ENCODE results near the gene ASB3.
"Not testable (repeated sequence)": the region's sequence is repeated elsewhere in the genome, so short reads cannot be mapped to it uniquely, and the experiment has no call there.

The ASB3 gene

GRCh38 chr2:53740170-53740569 is 46.6 kb downstream of the ASB3 start:
- Mint-ChIP-seq H3K36me3 (ENCODE audit: low read depth) (peaks cover 36% of the 10 kb centered on the region), H3K27ac (no peak overlapping the region)

GRCh38 chr2:53739032-53739431 is 47.7 kb downstream of the ASB3 start:
- H3K27me3 Mint-ChIP-seq, result no peaks in the 10 kb centered on the region
- intact Hi-C loops (cut with micrococcal nuclease), result no loop called here
- H3K36me3 Mint-ChIP-seq (ENCODE audit: low read depth), result peaks cover 46% of the 10 kb centered on the region
- H3K27ac Mint-ChIP-seq, result no peak overlapping the region
- no peaks in the 10 kb centered on the region for H3K4me1 Mint-ChIP-seq (ENCODE audit: low read depth)
- no peaks in the 10 kb centered on the region for H3K9me3 Mint-ChIP-seq
- H3K4me3 Mint-ChIP-seq, result no peak overlapping the region

More at GRCh38 chr2:53740170-53740569, 46.6 kb downstream of the ASB3 start:
- Mint-ChIP-seq H3K27me3 (no peaks in the 10 kb centered on the region), H3K9me3 (no peaks in the 10 kb centered on the region), H3K4me3 (no peak overlapping the region), H3K4me1 (ENCODE audit: low read depth) (no peaks in the 10 kb centered on the region)
- intact Hi-C loops (cut with micrococcal nuclease), result no loop called here

- intact Hi-C loops (cut with micrococcal nuclease), result no loop called here
- Mint-ChIP-seq H3K4me3 (no peak overlapping the region), H3K4me1 (ENCODE audit: low read depth) (no peaks in the 10 kb centered on the region), H3K27ac (no peak overlapping the region), H3K36me3 (ENCODE audit: low read depth) (peaks cover 42% of the 10 kb centered on the region), H3K27me3 (no peaks in the 10 kb centered on the region), H3K9me3 (no peaks in the 10 kb centered on the region)
Observed at GRCh38 chr2:53737091-53737490, 49.7 kb downstream of the ASB3 start.

DNA sequence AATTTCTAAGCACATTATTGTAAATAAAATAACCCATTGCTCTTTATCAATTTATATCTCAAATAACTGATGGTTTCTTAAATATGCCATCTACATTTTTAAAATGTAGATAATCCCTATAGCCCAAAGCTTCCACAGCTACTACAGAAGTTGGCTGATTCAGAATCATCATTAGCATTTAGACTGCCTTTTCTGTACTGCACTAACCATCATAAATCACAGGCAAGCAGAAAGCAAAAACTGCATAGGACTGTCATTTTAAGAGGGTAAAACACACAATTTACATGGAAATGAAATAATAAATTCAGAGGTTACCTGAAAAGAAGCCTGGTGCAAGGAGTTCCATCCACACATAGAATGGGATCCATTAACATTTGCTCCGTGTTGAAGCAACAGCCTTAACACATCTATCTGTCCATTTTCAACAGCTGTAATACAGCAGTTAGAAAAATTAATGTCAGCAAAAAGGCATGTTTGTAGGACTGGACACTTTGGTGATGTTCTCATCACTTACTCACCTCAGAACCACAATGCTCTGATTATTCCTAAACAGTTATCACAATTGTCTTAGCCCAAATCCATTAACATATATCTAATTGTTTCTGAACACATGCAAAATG is 57.5 kb downstream of the ASB3 start:
- peaks cover 45% of the 10 kb centered on the region for H3K36me3 Mint-ChIP-seq (ENCODE audit: low read depth)
- intact Hi-C loops (cut with micrococcal nuclease), result no loop called here
- H3K4me1 Mint-ChIP-seq (ENCODE audit: low read depth), result no peaks in the 10 kb centered on the region
- H3K27me3 Mint-ChIP-seq, result no peaks in the 10 kb centered on the region
- no peaks in the 10 kb centered on the region for H3K9me3 Mint-ChIP-seq
- H3K4me3 Mint-ChIP-seq, result no peak overlapping the region
- H3K27ac Mint-ChIP-seq, result no peak overlapping the region

- peaks cover 34% of the 10 kb centered on the region for H3K36me3 Mint-ChIP-seq (ENCODE audit: low read depth)
- no peaks in the 10 kb centered on the region for H3K4me1 Mint-ChIP-seq (ENCODE audit: low read depth)
- H3K4me3 Mint-ChIP-seq, result no peak overlapping the region
- H3K27me3 Mint-ChIP-seq, result no peaks in the 10 kb centered on the region
- no peaks in the 10 kb centered on the region for H3K9me3 Mint-ChIP-seq
- intact Hi-C loops (cut with micrococcal nuclease), result no loop called here
- no peak overlapping the region for H3K27ac Mint-ChIP-seq
Observed at GRCh38 chr2:53727921-53728320, 58.8 kb downstream of the ASB3 start.

GRCh38 chr2:53725662-53726061 is 61.1 kb downstream of the ASB3 start:
- H3K27me3 Mint-ChIP-seq, result no peaks in the 10 kb centered on the region
- H3K36me3 Mint-ChIP-seq (ENCODE audit: low read depth), result peaks cover 37% of the 10 kb centered on the region
- intact Hi-C loops (cut with micrococcal nuclease), result no loop called here
- H3K9me3 Mint-ChIP-seq, result no peaks in the 10 kb centered on the region
- H3K27ac Mint-ChIP-seq, result no peak overlapping the region
- no peaks in the 10 kb centered on the region for H3K4me1 Mint-ChIP-seq (ENCODE audit: low read depth)
- H3K4me3 Mint-ChIP-seq, result no peak overlapping the region

DNA sequence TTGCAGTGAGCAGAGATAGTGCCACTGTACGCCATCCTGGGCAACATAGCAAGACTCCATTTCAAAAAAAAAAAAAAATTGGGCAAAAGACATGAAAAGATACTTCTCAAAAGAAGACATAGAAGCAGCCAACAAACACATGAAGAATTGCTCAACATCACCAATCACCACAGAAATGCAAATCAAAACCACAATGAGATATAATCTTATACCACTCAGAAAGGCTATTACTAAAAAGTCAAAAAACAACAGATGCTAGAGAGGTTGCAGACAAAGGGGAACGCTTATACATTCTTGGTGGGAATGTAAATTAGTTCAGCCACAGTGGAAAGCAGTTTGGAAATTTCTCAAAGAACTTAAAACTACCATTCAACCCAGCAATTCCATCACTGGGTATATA is 62.2 kb downstream of the ASB3 start:
- H3K9me3 Mint-ChIP-seq, result no peaks in the 10 kb centered on the region
- no peaks in the 10 kb centered on the region for H3K4me1 Mint-ChIP-seq (ENCODE audit: low read depth)
- no peak overlapping the region for H3K27ac Mint-ChIP-seq
- H3K27me3 Mint-ChIP-seq, result no peaks in the 10 kb centered on the region
- intact Hi-C loops (cut with micrococcal nuclease), result no loop called here
- peaks cover 34% of the 10 kb centered on the region for H3K36me3 Mint-ChIP-seq (ENCODE audit: low read depth)
- H3K4me3 Mint-ChIP-seq, result no peak overlapping the region

DNA sequence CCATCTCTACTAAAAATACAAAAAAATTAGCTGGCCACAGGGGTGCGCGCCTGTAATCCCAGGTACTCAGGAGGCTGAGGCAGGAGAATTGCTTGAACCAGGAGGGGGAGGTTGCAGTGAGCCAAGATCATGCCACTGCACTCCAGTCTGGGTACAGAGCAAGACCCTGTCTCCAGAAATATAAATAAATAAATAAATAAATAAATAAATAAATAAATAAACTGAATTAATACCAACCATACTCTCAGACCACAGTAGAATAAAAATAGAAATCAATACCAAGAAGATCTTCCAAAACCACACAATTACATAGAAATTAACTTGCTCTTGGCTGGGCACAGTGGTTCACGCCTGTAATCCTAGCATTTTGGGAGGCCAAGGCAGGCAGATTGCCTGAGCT is 65.8 kb downstream of the ASB3 start:
- intact Hi-C loops (cut with micrococcal nuclease); H3K4me3 Mint-ChIP-seq; H3K27ac Mint-ChIP-seq; H3K27me3 Mint-ChIP-seq; H3K4me1 Mint-ChIP-seq (ENCODE audit: low read depth); H3K9me3 Mint-ChIP-seq: not testable (repeated sequence)
- peaks cover 38% of the 10 kb centered on the region for H3K36me3 Mint-ChIP-seq (ENCODE audit: low read depth)

DNA sequence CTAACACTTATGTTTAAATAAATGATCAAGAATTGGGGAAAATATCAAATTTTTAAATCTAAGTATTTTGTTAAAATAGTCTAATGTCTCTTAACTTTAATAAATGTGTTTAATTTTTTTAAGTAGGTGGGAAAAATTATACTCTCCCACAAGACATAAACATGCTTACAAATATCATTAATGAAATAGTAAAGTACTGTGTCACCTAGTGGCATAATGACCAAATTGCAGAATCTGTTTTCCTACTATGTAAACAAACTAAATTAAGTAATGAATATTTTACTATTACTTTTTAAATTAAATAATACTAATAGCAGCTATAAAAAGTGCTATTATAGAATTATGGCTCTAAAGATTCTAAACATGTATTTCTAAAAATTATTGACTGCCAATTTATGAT is 71.2 kb downstream of the ASB3 start:
- Mint-ChIP-seq H3K36me3 (ENCODE audit: low read depth) (peaks cover 47% of the 10 kb centered on the region), H3K27ac (no peak overlapping the region), H3K4me3 (no peak overlapping the region), H3K4me1 (ENCODE audit: low read depth) (no peaks in the 10 kb centered on the region), H3K9me3 (peaks cover under 1% of the 10 kb centered on the region), H3K27me3 (no peaks in the 10 kb centered on the region)
- intact Hi-C loops (cut with micrococcal nuclease), result no loop called here

GRCh38 chr2:53711271-53711780 is 75.4 kb downstream of the ASB3 start:
- H3K9me3 Mint-ChIP-seq, result peaks cover 23% of the 10 kb centered on the region
- H3K4me3 Mint-ChIP-seq, result no peak overlapping the region
- H3K36me3 Mint-ChIP-seq (ENCODE audit: low read depth), result peaks cover 69% of the 10 kb centered on the region
- intact Hi-C loops (cut with micrococcal nuclease), result no loop called here
- no peaks in the 10 kb centered on the region for H3K27me3 Mint-ChIP-seq
- H3K4me1 Mint-ChIP-seq (ENCODE audit: low read depth), result no peaks in the 10 kb centered on the region
- no peak overlapping the region for H3K27ac Mint-ChIP-seq

DNA sequence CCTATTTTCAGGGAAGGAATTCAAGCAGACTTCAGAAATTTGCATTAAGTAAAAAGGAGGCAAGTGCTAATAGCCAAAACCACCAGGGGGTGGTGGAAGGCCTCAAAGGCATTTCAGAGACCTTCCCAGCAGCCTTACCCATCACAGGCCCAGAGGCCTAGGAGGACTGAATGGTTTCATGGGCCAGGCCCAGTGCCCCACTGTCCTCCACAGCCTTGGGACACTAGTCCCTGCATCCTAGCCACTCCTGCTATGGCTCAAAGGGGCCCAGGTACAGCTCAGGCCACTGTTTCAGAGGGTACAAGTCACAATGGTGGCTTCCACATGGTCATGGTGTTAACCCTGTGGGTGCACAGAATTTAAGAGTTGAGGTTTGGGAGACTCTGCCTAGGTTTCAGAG is 77.8 kb downstream of the ASB3 start:
- H3K27ac Mint-ChIP-seq, result no peak overlapping the region
- H3K4me1 Mint-ChIP-seq (ENCODE audit: low read depth), result no peaks in the 10 kb centered on the region
- intact Hi-C loops (cut with micrococcal nuclease), result no loop called here
- no peaks in the 10 kb centered on the region for H3K27me3 Mint-ChIP-seq
- H3K36me3 Mint-ChIP-seq (ENCODE audit: low read depth), result peaks cover 64% of the 10 kb centered on the region
- peaks cover 23% of the 10 kb centered on the region for H3K9me3 Mint-ChIP-seq
- no peak overlapping the region for H3K4me3 Mint-ChIP-seq

DNA sequence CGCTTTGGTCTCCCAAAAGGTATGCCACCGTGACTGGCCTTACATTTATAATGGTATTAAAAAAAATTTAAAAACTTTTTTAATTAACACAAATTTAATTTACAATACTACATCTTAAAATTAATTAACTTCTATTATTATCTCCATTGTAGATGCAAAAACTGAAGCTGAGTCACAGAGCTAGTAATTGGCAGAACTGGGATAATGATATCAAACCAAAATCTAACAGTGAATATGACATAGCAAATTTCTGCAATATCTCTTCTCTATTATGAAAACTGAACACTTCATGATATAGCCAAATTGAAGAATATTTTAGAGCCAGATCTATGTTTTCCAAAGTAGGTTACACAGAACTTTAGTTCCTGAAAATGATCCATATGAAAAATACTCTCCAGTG is 85.5 kb downstream of the ASB3 start:
- Mint-ChIP-seq H3K4me3 (no peak overlapping the region), H3K27me3 (no peaks in the 10 kb centered on the region), H3K36me3 (ENCODE audit: low read depth) (peaks cover 31% of the 10 kb centered on the region), H3K4me1 (ENCODE audit: low read depth) (no peaks in the 10 kb centered on the region), H3K9me3 (no peaks in the 10 kb centered on the region), H3K27ac (no peak overlapping the region)
- intact Hi-C loops (cut with micrococcal nuclease), result no loop called here

DNA sequence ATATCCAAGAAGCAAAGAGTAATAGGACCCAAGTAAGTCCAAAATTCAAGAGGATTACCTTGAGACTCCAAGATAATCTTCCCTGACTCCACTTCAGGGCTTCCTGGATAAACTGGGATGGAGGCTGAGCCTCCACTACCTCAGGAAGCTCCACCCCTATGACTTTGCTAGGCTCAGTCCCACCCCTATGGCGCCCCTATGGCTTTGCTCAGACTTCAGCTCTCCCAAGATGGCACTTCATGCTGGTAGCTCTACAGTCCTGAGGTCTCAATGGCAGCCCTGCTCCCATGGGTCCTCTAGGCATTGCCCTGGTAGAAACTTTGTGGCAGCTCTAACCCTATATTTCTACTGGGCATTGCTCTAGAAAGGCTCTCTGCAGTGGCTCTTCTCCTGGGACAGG is 89.1 kb downstream of the ASB3 start:
- H3K36me3 Mint-ChIP-seq (ENCODE audit: low read depth), result peaks cover 31% of the 10 kb centered on the region
- intact Hi-C loops (cut with micrococcal nuclease), result no loop called here
- H3K27ac Mint-ChIP-seq, result no peak overlapping the region
- H3K27me3 Mint-ChIP-seq, result no peaks in the 10 kb centered on the region
- H3K4me3 Mint-ChIP-seq, result no peak overlapping the region
- H3K4me1 Mint-ChIP-seq (ENCODE audit: low read depth), result no peaks in the 10 kb centered on the region
- no peaks in the 10 kb centered on the region for H3K9me3 Mint-ChIP-seq

DNA sequence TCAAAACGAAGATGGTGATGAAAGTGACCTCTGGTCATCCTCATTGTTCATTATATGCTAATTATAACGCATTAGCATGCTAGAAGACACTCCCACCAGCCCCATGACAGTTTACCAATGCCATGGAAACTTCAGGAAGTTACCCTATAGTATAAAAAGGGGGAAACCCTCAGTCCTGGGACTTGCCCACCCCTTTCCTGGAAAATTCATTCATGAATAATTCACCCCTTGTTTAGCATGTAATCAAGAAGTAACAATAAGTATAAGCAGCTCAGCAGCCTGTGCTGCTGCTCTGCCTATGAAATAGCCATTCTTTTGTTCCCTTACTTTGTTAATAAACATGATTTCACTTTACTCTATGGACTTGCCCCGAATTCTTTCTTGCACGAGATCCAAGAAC is 89.7 kb downstream of the ASB3 start:
- Mint-ChIP-seq H3K4me3 (no peak overlapping the region), H3K9me3 (no peaks in the 10 kb centered on the region), H3K27me3 (no peaks in the 10 kb centered on the region), H3K36me3 (ENCODE audit: low read depth) (peaks cover 34% of the 10 kb centered on the region), H3K27ac (no peak overlapping the region), H3K4me1 (ENCODE audit: low read depth) (no peaks in the 10 kb centered on the region)
- intact Hi-C loops (cut with micrococcal nuclease), result no loop called here

- H3K4me3 Mint-ChIP-seq, result no peak overlapping the region
- no peaks in the 10 kb centered on the region for H3K27me3 Mint-ChIP-seq
- H3K4me1 Mint-ChIP-seq (ENCODE audit: low read depth), result no peaks in the 10 kb centered on the region
- intact Hi-C loops (cut with micrococcal nuclease), result no loop called here
- H3K36me3 Mint-ChIP-seq (ENCODE audit: low read depth), result peaks cover 49% of the 10 kb centered on the region
- no peak overlapping the region for H3K27ac Mint-ChIP-seq
- no peaks in the 10 kb centered on the region for H3K9me3 Mint-ChIP-seq
Observed at GRCh38 chr2:53695575-53695974, 91.2 kb downstream of the ASB3 start.
